Heart left ventricle (tissue), 16 donors: ENCODE data around the gene B3GAT3. TPM values are rescaled to one million over a fixed set of nuclear protein-coding genes. Genes with fewer than 3 reads are reported as not detected.

Experiments used
- ATAC-seq, 4 donors: fragments of 200-7000 bp; cut with Tn5 transposase; one replicate each; pipeline ENCODE4 v1.9.1; 2020 to 2022; ENCODE audit warnings: moderate library complexity in 4 of 4, mild to moderate bottlenecking in 3 of 4, moderate number of reproducible peaks in 1 of 4
- DNase-seq, 5 donors: peaks; one replicate each; pipeline ENCODE4 v3.0.0-alpha.2; 2020
- H3K27ac ChIP-seq, 12 donors: fragments of 200-600 bp; sonication (generic) in 4 of 12; one replicate each; pipeline versions ENCODE4 v1.5.0 to v1.8.0; 2016 to 2022; ENCODE audit warnings: mild to moderate bottlenecking in 2 of 12
- H3K27me3 ChIP-seq, 9 donors: fragments of 200-600 bp; sonication (generic) in 2 of 9; one replicate each; pipeline versions ENCODE4 v1.5.1 to v1.8.0; 2016 to 2022; ENCODE audit warnings: mild to moderate bottlenecking in 3 of 9
- H3K36me3 ChIP-seq, 9 donors: fragments of 200-600 bp; sonication (generic) in 2 of 9; one replicate each; pipeline versions ENCODE4 v1.5.0 to v1.8.0; 2018 to 2022; ENCODE audit warnings: mild to moderate bottlenecking in 2 of 9
- H3K4me1 ChIP-seq, 12 donors: fragments of 200-600 bp; sonication (generic) in 4 of 12; one replicate each; pipeline versions ENCODE4 v1.5.0 to v1.8.0; 2016 to 2022; ENCODE audit warnings: mild to moderate bottlenecking in 3 of 12
- H3K4me3 ChIP-seq, 12 donors: fragments of 200-600 bp; sonication (generic) in 4 of 12; one replicate each; pipeline versions ENCODE4 v1.5.0 to v1.8.0; 2017 to 2022; ENCODE audit warnings: mild to moderate bottlenecking in 9 of 12, moderate library complexity in 4 of 12
- H3K9me3 ChIP-seq, 12 donors: fragments of 200-600 bp; sonication (generic) in 4 of 12; one replicate each; pipeline versions ENCODE4 v1.5.0 to v1.8.0; 2016 to 2022; ENCODE audit warnings: mild to moderate bottlenecking in 1 of 12
- POLR2A ChIP-seq, 2 donors: fragments of 450-650 bp; IDR thresholded peaks; one replicate each; pipeline ENCODE4 v1.6.1; 2017; ENCODE audit warnings: antibody characterized with exemption in 2 of 2, mild to moderate bottlenecking in 2 of 2, moderate library complexity in 2 of 2
- WGBS, 4 donors: extraction: QIAGEN DNeasy Blood & Tissue Kit in 2 of 4; methylation state at CpG; one replicate each; pipeline versions ENCODE4 v1.1.5 to v1.1.7; 2013 to 2018; 5-methylcytosine and 5-hydroxymethylcytosine counted together
- intact Hi-C, 10 donors: fragments of 100-400 bp; cut with DNase I; formaldehyde crosslinking; loops; one replicate each; pipeline versions ENCODE4 v1.11.1 to v1.14.2; 2022
- polyA plus RNA-seq, 2 donors: library from polyadenylated mRNA; stranded (reverse); fragments of 200-250 nt; gene quantifications; one replicate each; pipeline ENCODE4 v1.2.3, GENCODE V29; 2013
- total RNA-seq, 9 donors: library from RNA; depleted of rRNA in 2 of 9; stranded (reverse); fragments of >200 nt in 2 of 9; fragmentation: NEBNext Ultra II Directional in 3 of 9; extraction: Animal tissue kit (Norgen Biotek cat#: 25700) in 3 of 9; gene quantifications; one replicate each; pipeline versions ENCODE4 v1.1.0 to v1.2.4, GENCODE V29; 2016 to 2023
- TF ChIP-seq, protein P1 (sequence below), 12 donors: fragments of 200-600 bp; sonication (generic) in 4 of 12; IDR thresholded peaks; one replicate each; pipeline versions ENCODE4 v1.5.0 to v1.8.0; 2018 to 2022; ENCODE audit warnings: antibody characterized with exemption in 12 of 12, mild to moderate bottlenecking in 5 of 12
- donor health status: ischemic (EF 13 %, LVEDD 7.1; RV severe dilation, severe dysfunction).
- donor health status: healthy with polysubstance abuse.
- donor health status: DM: no; HTN: yes; CAD: no.
- donor health status: DM: no; HTN: no; CAD: no.
- donor health status: ischemic (EF 25% LVEDD 6.9; RV normal size, moderate dysfunction).
- donor health status: ischemic (EF 25% LVEDD 5.7; RV mildly dilated, moderate dysfunction).
- donor health status: healthy.
- donor health status: DM: yes; HTN: yes; CAD: no.
- donor health status: ischemic (EF 35%, LVEDD 5.7; RV mildly dilated, moderate dysfunction).
- donor health status: nonischemic (EF 11% LVEDD 7.7; RV severe dilation, severe dysfunction).
- donor health status: DM: yes; HTN: yes; CAD: no.
- donor health status: PGD.
- donor health status: ischemic (EF 29% LVEDD 5.4; RV normal size, mild dysfunction).
- donor health status: nonischemic (EF 23%, LVEDD 6.1; RV moderate dilation, normal function).

B3GAT3 gene
- total and polyA plus RNA-seq, 11 donors = 9.2 to 38.1 (median 13.1) TPM

GRCh38 chr11:62648967-62649364 lies 27.2 kb upstream of the B3GAT3 start:
- peaks cover 0 to 44% (median 34%) of the 10 kb centered on the region in 12 donors for H3K4me1 ChIP-seq

GRCh38 chr11:62648185-62648966 lies 26.6 kb upstream of the B3GAT3 start:
- intact Hi-C loops = loop anchor here in 3 of 10 donors (5.0 kb wide), 1 partner anchor 36 kb away; the partner anchor contains the start of genes EML3 (in 3 of the 3) and ROM1 (in 3 of the 3)
- DNase-seq (peak in 1 of 5 donors; percentile 29), ATAC-seq (no peak)
- Histone ChIP-seq H3K4me1 (peaks cover 0 to 45% (median 34%) of the 10 kb centered on the region in 12 donors), H3K4me3 (no peak overlapping the region), H3K27me3 (no peaks in the 10 kb centered on the region), H3K27ac (no peak overlapping the region), H3K9me3 (no peaks in the 10 kb centered on the region), H3K36me3 (peaks cover 0 to 40% (median 34%) of the 10 kb centered on the region in 9 donors)
- 91 to 93% (median 92%) methylated on average over 20 to 24 of the region's 24 CpGs for WGBS, 4 donors
- TF ChIP-seq POLR2A (IDR thresholded peaks at IDR 0.05) = no peak
- TF ChIP-seq, protein P1, sequence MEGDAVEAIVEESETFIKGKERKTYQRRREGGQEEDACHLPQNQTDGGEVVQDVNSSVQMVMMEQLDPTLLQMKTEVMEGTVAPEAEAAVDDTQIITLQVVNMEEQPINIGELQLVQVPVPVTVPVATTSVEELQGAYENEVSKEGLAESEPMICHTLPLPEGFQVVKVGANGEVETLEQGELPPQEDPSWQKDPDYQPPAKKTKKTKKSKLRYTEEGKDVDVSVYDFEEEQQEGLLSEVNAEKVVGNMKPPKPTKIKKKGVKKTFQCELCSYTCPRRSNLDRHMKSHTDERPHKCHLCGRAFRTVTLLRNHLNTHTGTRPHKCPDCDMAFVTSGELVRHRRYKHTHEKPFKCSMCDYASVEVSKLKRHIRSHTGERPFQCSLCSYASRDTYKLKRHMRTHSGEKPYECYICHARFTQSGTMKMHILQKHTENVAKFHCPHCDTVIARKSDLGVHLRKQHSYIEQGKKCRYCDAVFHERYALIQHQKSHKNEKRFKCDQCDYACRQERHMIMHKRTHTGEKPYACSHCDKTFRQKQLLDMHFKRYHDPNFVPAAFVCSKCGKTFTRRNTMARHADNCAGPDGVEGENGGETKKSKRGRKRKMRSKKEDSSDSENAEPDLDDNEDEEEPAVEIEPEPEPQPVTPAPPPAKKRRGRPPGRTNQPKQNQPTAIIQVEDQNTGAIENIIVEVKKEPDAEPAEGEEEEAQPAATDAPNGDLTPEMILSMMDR (IDR thresholded peaks at IDR 0.05) = no peak

More at GRCh38 chr11:62648967-62649364, 27.2 kb upstream of the B3GAT3 start:
- H3K27ac ChIP-seq = no peak overlapping the region
- ATAC-seq (no peak), DNase-seq (peak in 1 of 5 donors; percentile 33)
- WGBS, 4 donors = 80 to 86% (median 85%) methylated on average over 11 of the region's 11 CpGs
- TF ChIP-seq, protein P1 (IDR thresholded peaks at IDR 0.05) = no peak
- no peak for TF ChIP-seq POLR2A (IDR thresholded peaks at IDR 0.05)
- intact Hi-C loops = loop anchor here in 3 of 10 donors (5.0 kb wide), 1 partner anchor 37 kb away; the partner anchor contains the start of genes EML3 (in 3 of the 3) and ROM1 (in 3 of the 3)
- H3K36me3 ChIP-seq = peaks cover 0 to 34% (median 28%) of the 10 kb centered on the region in 9 donors
- no peak overlapping the region for H3K4me3 ChIP-seq
- H3K9me3 ChIP-seq = no peaks in the 10 kb centered on the region
- no peaks in the 10 kb centered on the region for H3K27me3 ChIP-seq

GRCh38 chr11:62647609-62648005 lies 25.8 kb upstream of the B3GAT3 start:
- TF ChIP-seq, protein P1 (IDR thresholded peaks at IDR 0.05) = no peak
- TF ChIP-seq POLR2A (IDR thresholded peaks at IDR 0.05) = no peak
- intact Hi-C loops = loop anchor here in 4 of 10 donors (2.0 to 5.0 kb wide), 2 partner anchors 17 to 35 kb away; partner anchors contain the start of genes EML3 (in 3 of the 4), ROM1 (in 3 of the 4), C11orf98 (in 1 of the 4) and CSKMT (in 1 of the 4)
- ATAC-seq = no peak

More at GRCh38 chr11:62647609-62648005, 25.8 kb upstream of the B3GAT3 start:
- 86 to 93% (median 89%) methylated on average over 4 to 6 of the region's 6 CpGs for WGBS, 4 donors
- H3K4me3 ChIP-seq = no peak overlapping the region
- no peak overlapping the region for H3K27ac ChIP-seq
- H3K4me1 ChIP-seq = peaks cover 0 to 45% (median 33%) of the 10 kb centered on the region in 12 donors
- DNase-seq = peak in 1 of 5 donors; percentile 31
- no peaks in the 10 kb centered on the region for H3K27me3 ChIP-seq
- H3K9me3 ChIP-seq = no peaks in the 10 kb centered on the region
- H3K36me3 ChIP-seq = peaks cover 0 to 47% (median 42%) of the 10 kb centered on the region in 9 donors
